GM23338 (cell line): Measurements from ENCODE around the gene NBEAL2. TPM values are rescaled to one million over a fixed set of nuclear protein-coding genes. Genes with fewer than 3 reads are reported as not detected.

Experiments used
- ATAC-seq: fragments of 200-7000 bp; cut with Tn5 transposase; 3 replicates; pipeline ENCODE4 v1.9.1; 2020
- DNase-seq: peaks from one replicate; pipeline ENCODE4 v3.0.0-alpha.2; 2015; ENCODE audit warnings: low spot score
- H2AFZ ChIP-seq: fragments of 200-600 bp; sonication (generic); 2 replicates; pipeline ENCODE4 v1.8.0; 2016; ENCODE audit warnings: antibody characterized with exemption, mild to moderate bottlenecking, moderate library complexity
- H3F3A ChIP-seq: fragments of 200-600 bp; sonication (generic); replicated peaks from 2 replicates; pipeline ENCODE4 v1.8.0; 2017; ENCODE audit warnings: antibody characterized with exemption, mixed run types, low read depth
- H3K27ac ChIP-seq: fragments of 200-600 bp; sonication (generic); 2 replicates; pipeline ENCODE4 v1.6.1; 2016; ENCODE audit warnings: low read depth
- H3K27me3 ChIP-seq: fragments of 200-600 bp; sonication (generic); 2 replicates; pipeline ENCODE4 v1.8.0; 2016; ENCODE audit warnings: mild to moderate bottlenecking, mixed run types, moderate library complexity; ENCODE audit not compliant: insufficient read depth
- H3K36me3 ChIP-seq: fragments of 200-600 bp; sonication (generic); 2 replicates; pipeline ENCODE4 v1.8.0; 2016; ENCODE audit warnings: mild to moderate bottlenecking; ENCODE audit not compliant: insufficient read depth
- H3K4me1 ChIP-seq: fragments of 200-600 bp; sonication (generic); 2 replicates; pipeline ENCODE4 v1.8.0; 2016; ENCODE audit warnings: mild to moderate bottlenecking, moderate library complexity; ENCODE audit not compliant: insufficient read depth
- H3K4me2 ChIP-seq: fragments of 200-600 bp; sonication (generic); 2 replicates; pipeline ENCODE4 v1.7.1; 2017; ENCODE audit warnings: mixed run types
- H3K4me3 ChIP-seq: fragments of 200-600 bp; sonication (generic); 2 replicates; pipeline ENCODE4 v1.6.1; 2016; ENCODE audit warnings: mixed run types
- H3K79me2 ChIP-seq: fragments of 200-600 bp; sonication (generic); replicated peaks from 2 replicates; pipeline ENCODE4 v1.8.0; 2017; ENCODE audit warnings: mild to moderate bottlenecking; ENCODE audit not compliant: insufficient read depth
- H3K9me2 ChIP-seq: fragments of 200-600 bp; sonication (generic); 2 replicates; pipeline ENCODE4 v1.8.0; 2017; ENCODE audit not compliant: insufficient read depth
- H4K20me1 ChIP-seq: fragments of 200-600 bp; sonication (generic); replicated peaks from 2 replicates; pipeline ENCODE4 v1.8.0; 2017; ENCODE audit warnings: mild to moderate bottlenecking; ENCODE audit not compliant: insufficient read depth
- H3K27ac Mint-ChIP-seq: 2 replicates; pipeline ENCODE4 v1.8.0; 2020; ENCODE audit warnings: inconsistent platforms, mild to moderate bottlenecking, moderate library complexity, mixed read lengths
- H3K27me3 Mint-ChIP-seq: 3 replicates; pipeline ENCODE4 v1.8.0; 2022; ENCODE audit warnings: low read depth, mild to moderate bottlenecking, moderate library complexity, mixed read lengths, inconsistent platforms; ENCODE audit not compliant: insufficient read depth, poor library complexity
- H3K36me3 Mint-ChIP-seq: 3 replicates; pipeline ENCODE4 v1.8.0; 2021; ENCODE audit warnings: low read depth, mild to moderate bottlenecking, inconsistent platforms, moderate library complexity, mixed read lengths
- H3K4me1 Mint-ChIP-seq: 3 replicates; pipeline ENCODE4 v1.8.0; 2020; ENCODE audit warnings: mild to moderate bottlenecking, inconsistent platforms, mixed read lengths
- H3K4me3 Mint-ChIP-seq: 3 replicates; pipeline ENCODE4 v1.8.0; 2021; ENCODE audit warnings: moderate library complexity, mild to moderate bottlenecking, inconsistent platforms, mixed read lengths
- H3K9me3 Mint-ChIP-seq: 3 replicates; pipeline ENCODE4 v1.8.0; 2020; ENCODE audit warnings: moderate library complexity, mild to moderate bottlenecking, inconsistent platforms, mixed read lengths
- CREB1 ChIP-seq: fragments of 250-450 bp; sonication (Bioruptor Pico); IDR thresholded peaks from 2 replicates; pipeline ENCODE4 v1.5.0; 2020; ENCODE audit warnings: low read depth, mild to moderate bottlenecking, moderate library complexity
- EZH2 ChIP-seq: fragments of 200-600 bp; sonication (generic); IDR thresholded peaks from one replicate; pipeline ENCODE4 v1.8.0; 2017; ENCODE audit warnings: antibody characterized with exemption, mild to moderate bottlenecking, low read depth; ENCODE audit not compliant: unreplicated experiment
- EZH2phosphoT487 ChIP-seq: fragments of 200-600 bp; sonication (generic); IDR thresholded peaks from one replicate; pipeline ENCODE4 v1.8.1; 2018; ENCODE audit warnings: antibody characterized with exemption; ENCODE audit not compliant: unreplicated experiment
- JUNB ChIP-seq: IDR thresholded peaks from one replicate; pipeline ENCODE4 v1.6.1; 2016; ENCODE audit warnings: antibody characterized with exemption; ENCODE audit not compliant: unreplicated experiment
- NANOG ChIP-seq: IDR thresholded peaks from 2 replicates; pipeline ENCODE4 v1.6.1; 2016; ENCODE audit warnings: antibody characterized with exemption, borderline replicate concordance
- POLR2AphosphoS5 ChIP-seq: IDR thresholded peaks from 2 replicates; pipeline ENCODE4 v1.6.1; 2016; ENCODE audit warnings: antibody characterized with exemption, low read depth
- ZNF114 ChIP-seq: fragments of 250-450 bp; sonication (Bioruptor Pico); IDR thresholded peaks from 2 replicates; pipeline ENCODE4 v1.5.0; 2020; ENCODE audit warnings: mild to moderate bottlenecking, moderate library complexity
- ZNF331 ChIP-seq: fragments of 250-450 bp; sonication (Bioruptor Pico); IDR thresholded peaks from 2 replicates; pipeline ENCODE4 v1.5.0; 2020; ENCODE audit warnings: low read depth, mild to moderate bottlenecking, moderate library complexity
- polyA plus RNA-seq: library from polyadenylated mRNA; unstranded; fragments of >200 nt; fragmentation: Nextera tagmentation; extraction: Ambion mirVana; gene quantifications from 2 replicates; pipeline ENCODE4 v1.2.1, GENCODE V29; 2016
- total RNA-seq: library from RNA; depleted of rRNA; stranded (reverse); fragments of >200 nt; shearing (Covaris generic); gene quantifications from 2 replicates; pipeline ENCODE4 v1.2.3, GENCODE V29; 2014
- TF ChIP-seq, protein P1 (sequence below): IDR thresholded peaks from one replicate; pipeline ENCODE4 v1.6.1; 2018; ENCODE audit warnings: antibody characterized with exemption; ENCODE audit not compliant: unreplicated experiment
- TF ChIP-seq, protein P2 (sequence below): fragments of 250-450 bp; sonication (Bioruptor Pico); IDR thresholded peaks from 2 replicates; pipeline ENCODE4 v1.5.0; 2020; ENCODE audit warnings: mild to moderate bottlenecking, moderate library complexity

The NBEAL2 gene
- total and polyA plus RNA-seq, 2 experiments from 2014 or later, result 13.5 to 79.9 TPM

DNA sequence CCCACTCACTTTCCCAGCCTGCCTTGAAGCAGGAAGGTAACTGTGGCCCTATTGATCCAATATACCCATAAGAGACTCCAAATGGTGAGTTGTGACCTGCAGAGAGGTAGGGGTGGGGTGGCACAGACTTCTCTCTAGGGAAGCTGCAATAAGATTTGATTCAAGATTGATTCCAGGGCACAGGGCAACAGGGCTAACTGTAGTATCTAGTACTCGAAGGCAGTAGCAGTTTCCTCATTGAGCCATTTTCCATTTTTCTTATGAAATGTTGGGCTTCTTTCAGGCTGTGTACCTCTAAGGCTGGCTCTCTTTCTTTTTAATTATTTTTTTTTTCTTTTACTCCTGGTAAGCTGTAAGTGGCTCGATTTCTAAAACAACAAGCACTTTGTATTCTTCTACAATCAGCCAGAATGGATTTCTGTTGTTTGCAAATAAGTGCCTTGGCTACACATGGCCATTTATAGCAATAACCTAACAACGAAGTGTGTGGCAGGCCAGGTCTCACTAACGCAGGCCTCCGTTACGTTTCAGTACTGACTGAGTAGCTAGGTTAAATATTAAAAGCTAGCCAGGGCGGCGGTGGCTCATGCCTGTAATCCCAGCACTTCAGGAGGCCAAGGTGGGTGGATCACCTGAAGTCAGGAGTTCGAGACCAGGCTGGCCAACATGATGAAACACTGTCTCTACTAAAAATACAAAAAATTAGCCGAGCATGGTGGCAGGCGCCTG is 22.2 kb upstream of the NBEAL2 start (continued):
- TF ChIP-seq, protein P1, sequence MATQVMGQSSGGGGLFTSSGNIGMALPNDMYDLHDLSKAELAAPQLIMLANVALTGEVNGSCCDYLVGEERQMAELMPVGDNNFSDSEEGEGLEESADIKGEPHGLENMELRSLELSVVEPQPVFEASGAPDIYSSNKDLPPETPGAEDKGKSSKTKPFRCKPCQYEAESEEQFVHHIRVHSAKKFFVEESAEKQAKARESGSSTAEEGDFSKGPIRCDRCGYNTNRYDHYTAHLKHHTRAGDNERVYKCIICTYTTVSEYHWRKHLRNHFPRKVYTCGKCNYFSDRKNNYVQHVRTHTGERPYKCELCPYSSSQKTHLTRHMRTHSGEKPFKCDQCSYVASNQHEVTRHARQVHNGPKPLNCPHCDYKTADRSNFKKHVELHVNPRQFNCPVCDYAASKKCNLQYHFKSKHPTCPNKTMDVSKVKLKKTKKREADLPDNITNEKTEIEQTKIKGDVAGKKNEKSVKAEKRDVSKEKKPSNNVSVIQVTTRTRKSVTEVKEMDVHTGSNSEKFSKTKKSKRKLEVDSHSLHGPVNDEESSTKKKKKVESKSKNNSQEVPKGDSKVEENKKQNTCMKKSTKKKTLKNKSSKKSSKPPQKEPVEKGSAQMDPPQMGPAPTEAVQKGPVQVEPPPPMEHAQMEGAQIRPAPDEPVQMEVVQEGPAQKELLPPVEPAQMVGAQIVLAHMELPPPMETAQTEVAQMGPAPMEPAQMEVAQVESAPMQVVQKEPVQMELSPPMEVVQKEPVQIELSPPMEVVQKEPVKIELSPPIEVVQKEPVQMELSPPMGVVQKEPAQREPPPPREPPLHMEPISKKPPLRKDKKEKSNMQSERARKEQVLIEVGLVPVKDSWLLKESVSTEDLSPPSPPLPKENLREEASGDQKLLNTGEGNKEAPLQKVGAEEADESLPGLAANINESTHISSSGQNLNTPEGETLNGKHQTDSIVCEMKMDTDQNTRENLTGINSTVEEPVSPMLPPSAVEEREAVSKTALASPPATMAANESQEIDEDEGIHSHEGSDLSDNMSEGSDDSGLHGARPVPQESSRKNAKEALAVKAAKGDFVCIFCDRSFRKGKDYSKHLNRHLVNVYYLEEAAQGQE, result no peak
- TF ChIP-seq CREB1, result no peak
- no peak for TF ChIP-seq EZH2
- no peak for TF ChIP-seq POLR2AphosphoS5

DNA sequence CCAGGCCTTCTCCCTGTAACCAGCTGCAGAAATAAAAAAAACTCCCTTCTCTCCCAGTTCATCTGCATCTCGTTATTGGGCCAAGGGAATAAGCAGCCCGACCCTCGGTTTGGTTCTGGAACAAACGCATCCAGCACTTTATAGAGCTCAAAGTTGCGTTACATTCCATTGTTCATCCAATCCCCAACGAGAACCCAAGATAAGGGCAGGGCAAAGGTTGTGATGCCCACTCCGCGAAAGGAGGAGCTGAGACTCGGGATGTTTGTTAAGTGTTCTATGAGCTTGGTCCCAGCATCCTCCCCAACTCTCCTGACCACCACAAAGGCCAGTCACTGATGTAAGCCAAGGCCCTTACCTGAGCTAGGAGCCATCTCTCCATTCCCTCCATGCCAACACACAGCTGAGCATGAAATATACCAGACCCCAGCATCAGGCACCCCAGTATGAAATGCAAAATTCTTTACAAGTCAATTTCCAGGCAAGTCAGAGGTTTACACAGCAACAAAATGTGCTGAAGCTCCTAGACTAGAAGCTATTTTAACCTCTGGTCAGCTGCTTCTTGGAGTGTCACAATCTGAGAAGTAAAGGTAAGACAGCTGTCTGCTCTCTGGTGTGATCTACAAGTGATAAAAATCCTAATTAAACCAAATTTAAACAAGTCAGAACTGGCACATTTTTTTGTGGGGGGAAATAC is 20.9 kb upstream of the NBEAL2 start:
- ATAC-seq (no peak), DNase-seq (no peak)
- H3K79me2 ChIP-seq, result peaks cover 99% of the 10 kb centered on the region
- H3F3A ChIP-seq, result no peaks in the 10 kb centered on the region
- peaks cover 17% of the 10 kb centered on the region for H3K36me3 Mint-ChIP-seq
- no peaks in the 10 kb centered on the region; the same call in 1 of the 2 replicates for H3K36me3 ChIP-seq
- no peaks in the 10 kb centered on the region for H3K27me3 ChIP-seq
- H3K9me3 Mint-ChIP-seq, result peaks cover 8% of the 10 kb centered on the region; the same call in 2 of the 3 replicates
- H3K4me2 ChIP-seq, result no peak overlapping the region
- no peak overlapping the region for H3K4me3 ChIP-seq
- H3K9me2 ChIP-seq, result no peaks in the 10 kb centered on the region
- H3K4me1 Mint-ChIP-seq, result peaks cover 42% of the 10 kb centered on the region
- H3K4me1 ChIP-seq, result peaks cover 16% of the 10 kb centered on the region; the same call in 1 of the 2 replicates
- H3K27me3 Mint-ChIP-seq, result peaks cover 4% of the 10 kb centered on the region
- no peak overlapping the region for H3K4me3 Mint-ChIP-seq
- H4K20me1 ChIP-seq, result peaks cover 89% of the 10 kb centered on the region
- no peak overlapping the region for H2AFZ ChIP-seq
- H3K27ac Mint-ChIP-seq, result no peak overlapping the region
- H3K27ac ChIP-seq, result no peak overlapping the region
- no peak for TF ChIP-seq EZH2
- TF ChIP-seq NANOG, result no peak
- no peak for TF ChIP-seq POLR2AphosphoS5
- no peak for TF ChIP-seq ZNF114 (CRISPR knock-in tag)
- TF ChIP-seq EZH2phosphoT487, result no peak
- TF ChIP-seq CREB1, result no peak
- no peak for TF ChIP-seq ZNF331 (CRISPR knock-in tag)
- TF ChIP-seq, protein P2, sequence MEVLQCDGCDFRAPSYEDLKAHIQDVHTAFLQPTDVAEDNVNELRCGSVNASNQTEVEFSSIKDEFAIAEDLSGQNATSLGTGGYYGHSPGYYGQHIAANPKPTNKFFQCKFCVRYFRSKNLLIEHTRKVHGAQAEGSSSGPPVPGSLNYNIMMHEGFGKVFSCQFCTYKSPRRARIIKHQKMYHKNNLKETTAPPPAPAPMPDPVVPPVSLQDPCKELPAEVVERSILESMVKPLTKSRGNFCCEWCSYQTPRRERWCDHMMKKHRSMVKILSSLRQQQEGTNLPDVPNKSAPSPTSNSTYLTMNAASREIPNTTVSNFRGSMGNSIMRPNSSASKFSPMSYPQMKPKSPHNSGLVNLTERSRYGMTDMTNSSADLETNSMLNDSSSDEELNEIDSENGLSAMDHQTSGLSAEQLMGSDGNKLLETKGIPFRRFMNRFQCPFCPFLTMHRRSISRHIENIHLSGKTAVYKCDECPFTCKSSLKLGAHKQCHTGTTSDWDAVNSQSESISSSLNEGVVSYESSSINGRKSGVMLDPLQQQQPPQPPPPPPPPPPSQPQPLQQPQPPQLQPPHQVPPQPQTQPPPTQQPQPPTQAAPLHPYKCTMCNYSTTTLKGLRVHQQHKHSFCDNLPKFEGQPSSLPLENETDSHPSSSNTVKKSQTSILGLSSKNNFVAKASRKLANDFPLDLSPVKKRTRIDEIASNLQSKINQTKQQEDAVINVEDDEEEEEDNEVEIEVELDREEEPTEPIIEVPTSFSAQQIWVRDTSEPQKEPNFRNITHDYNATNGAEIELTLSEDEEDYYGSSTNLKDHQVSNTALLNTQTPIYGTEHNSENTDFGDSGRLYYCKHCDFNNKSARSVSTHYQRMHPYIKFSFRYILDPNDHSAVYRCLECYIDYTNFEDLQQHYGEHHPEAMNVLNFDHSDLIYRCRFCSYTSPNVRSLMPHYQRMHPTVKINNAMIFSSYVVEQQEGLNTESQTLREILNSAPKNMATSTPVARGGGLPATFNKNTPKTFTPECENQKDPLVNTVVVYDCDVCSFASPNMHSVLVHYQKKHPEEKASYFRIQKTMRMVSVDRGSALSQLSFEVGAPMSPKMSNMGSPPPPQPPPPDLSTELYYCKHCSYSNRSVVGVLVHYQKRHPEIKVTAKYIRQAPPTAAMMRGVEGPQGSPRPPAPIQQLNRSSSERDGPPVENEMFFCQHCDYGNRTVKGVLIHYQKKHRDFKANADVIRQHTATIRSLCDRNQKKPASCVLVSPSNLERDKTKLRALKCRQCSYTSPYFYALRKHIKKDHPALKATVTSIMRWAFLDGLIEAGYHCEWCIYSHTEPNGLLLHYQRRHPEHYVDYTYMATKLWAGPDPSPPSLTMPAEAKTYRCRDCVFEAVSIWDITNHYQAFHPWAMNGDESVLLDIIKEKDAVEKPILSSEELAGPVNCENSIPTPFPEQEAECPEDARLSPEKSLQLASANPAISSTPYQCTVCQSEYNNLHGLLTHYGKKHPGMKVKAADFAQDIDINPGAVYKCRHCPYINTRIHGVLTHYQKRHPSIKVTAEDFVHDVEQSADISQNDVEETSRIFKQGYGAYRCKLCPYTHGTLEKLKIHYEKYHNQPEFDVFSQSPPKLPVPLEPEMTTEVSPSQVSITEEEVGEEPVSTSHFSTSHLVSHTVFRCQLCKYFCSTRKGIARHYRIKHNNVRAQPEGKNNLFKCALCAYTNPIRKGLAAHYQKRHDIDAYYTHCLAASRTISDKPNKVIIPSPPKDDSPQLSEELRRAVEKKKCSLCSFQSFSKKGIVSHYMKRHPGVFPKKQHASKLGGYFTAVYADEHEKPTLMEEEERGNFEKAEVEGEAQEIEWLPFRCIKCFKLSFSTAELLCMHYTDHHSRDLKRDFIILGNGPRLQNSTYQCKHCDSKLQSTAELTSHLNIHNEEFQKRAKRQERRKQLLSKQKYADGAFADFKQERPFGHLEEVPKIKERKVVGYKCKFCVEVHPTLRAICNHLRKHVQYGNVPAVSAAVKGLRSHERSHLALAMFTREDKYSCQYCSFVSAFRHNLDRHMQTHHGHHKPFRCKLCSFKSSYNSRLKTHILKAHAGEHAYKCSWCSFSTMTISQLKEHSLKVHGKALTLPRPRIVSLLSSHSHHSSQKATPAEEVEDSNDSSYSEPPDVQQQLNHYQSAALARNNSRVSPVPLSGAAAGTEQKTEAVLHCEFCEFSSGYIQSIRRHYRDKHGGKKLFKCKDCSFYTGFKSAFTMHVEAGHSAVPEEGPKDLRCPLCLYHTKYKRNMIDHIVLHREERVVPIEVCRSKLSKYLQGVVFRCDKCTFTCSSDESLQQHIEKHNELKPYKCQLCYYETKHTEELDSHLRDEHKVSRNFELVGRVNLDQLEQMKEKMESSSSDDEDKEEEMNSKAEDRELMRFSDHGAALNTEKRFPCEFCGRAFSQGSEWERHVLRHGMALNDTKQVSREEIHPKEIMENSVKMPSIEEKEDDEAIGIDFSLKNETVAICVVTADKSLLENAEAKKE (CRISPR knock-in tag), result no peak
- no peak for TF ChIP-seq JUNB
